ENCODE results near the gene HOOK2. TPM values are rescaled to one million over a fixed set of nuclear protein-coding genes. Genes with fewer than 3 reads are reported as not detected.

Gene HOOK2
- total RNA-seq, 4 donors from 2014 or later = 27.3 to 109 (median 50.2) TPM

DNA sequence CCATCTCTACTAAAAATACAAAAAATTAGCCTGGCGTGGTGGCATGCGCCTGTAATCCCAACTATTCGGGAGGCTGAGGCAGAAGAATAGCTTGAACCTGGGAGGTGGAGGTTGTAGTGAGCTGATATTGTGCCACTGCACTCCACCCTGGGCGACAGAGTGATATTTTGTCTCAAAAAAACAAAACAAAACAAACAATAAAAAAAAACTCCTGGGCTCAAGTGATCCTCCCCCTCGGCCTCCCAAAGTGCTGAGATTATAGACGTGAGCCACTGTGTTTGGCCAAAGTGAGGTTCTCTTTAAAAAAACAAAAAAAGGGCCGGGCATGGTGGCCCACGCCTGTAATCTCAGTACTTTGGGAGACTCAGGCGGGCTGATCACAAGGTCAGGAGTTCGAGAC, 12.1 kb upstream of the HOOK2 start:
- DNase-seq (ENCODE audit: low spot score in 2 of 2) = no peak
- no peaks in the 10 kb centered on the region for H3K27me3 ChIP-seq
- no peak overlapping the region for H3K4me3 ChIP-seq
- peak overlapping the region; percentile 99 to 100 (median 99) for H3K27ac ChIP-seq
- H3K36me3 ChIP-seq = no peaks in the 10 kb centered on the region
- H3K9me3 ChIP-seq = no peaks in the 10 kb centered on the region
- WGBS, 2 donors = 63 to 74% methylated on average over 10 of the region's 10 CpGs
- TF ChIP-seq, protein P1, sequence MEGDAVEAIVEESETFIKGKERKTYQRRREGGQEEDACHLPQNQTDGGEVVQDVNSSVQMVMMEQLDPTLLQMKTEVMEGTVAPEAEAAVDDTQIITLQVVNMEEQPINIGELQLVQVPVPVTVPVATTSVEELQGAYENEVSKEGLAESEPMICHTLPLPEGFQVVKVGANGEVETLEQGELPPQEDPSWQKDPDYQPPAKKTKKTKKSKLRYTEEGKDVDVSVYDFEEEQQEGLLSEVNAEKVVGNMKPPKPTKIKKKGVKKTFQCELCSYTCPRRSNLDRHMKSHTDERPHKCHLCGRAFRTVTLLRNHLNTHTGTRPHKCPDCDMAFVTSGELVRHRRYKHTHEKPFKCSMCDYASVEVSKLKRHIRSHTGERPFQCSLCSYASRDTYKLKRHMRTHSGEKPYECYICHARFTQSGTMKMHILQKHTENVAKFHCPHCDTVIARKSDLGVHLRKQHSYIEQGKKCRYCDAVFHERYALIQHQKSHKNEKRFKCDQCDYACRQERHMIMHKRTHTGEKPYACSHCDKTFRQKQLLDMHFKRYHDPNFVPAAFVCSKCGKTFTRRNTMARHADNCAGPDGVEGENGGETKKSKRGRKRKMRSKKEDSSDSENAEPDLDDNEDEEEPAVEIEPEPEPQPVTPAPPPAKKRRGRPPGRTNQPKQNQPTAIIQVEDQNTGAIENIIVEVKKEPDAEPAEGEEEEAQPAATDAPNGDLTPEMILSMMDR (IDR thresholded peaks at IDR 0.05) = no peak
- TF ChIP-seq EP300 (IDR thresholded peaks at IDR 0.05) (no peak), POLR2A (IDR thresholded peaks at IDR 0.05) (no peak)
- H3K4me1 ChIP-seq = peaks cover 0 to 76% (median 64%) of the 10 kb centered on the region in 4 donors

DNA sequence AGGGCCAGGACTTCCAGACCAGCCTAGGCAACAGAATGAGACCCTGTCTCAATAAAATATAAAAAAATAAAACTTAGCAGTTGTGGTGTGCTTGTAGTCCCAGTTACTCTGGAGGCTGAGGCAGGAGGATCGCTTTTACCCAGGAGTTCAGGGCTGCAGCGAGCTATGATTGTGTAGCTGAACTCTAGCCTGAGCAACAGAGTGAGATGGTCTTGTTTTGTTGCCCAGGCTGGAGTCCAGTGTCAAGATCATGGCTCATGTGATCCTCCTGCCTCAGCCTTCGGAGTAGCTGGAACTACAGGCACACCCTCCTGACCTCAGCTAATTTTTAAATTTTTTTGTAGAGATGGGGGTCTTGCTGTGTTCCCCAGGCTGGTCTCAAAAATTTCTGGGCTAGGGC, 11.6 kb upstream of the HOOK2 start:
- no peak for TF ChIP-seq POLR2A (IDR thresholded peaks at IDR 0.05)
- TF ChIP-seq EP300 (IDR thresholded peaks at IDR 0.05) = no peak
- TF ChIP-seq, protein P1 (IDR thresholded peaks at IDR 0.05) = no peak
- WGBS, 2 donors = 49 to 66% methylated on average over 3 of the region's 3 CpGs
- Histone ChIP-seq H3K36me3 (no peaks in the 10 kb centered on the region), H3K9me3 (no peaks in the 10 kb centered on the region), H3K27ac (peak overlapping the region; percentile 99 to 100 (median 99)), H3K4me3 (no peak overlapping the region), H3K4me1 (peaks cover 0 to 81% (median 67%) of the 10 kb centered on the region in 4 donors), H3K27me3 (no peaks in the 10 kb centered on the region)
- no peak for DNase-seq (ENCODE audit: low spot score in 2 of 2)

DNA sequence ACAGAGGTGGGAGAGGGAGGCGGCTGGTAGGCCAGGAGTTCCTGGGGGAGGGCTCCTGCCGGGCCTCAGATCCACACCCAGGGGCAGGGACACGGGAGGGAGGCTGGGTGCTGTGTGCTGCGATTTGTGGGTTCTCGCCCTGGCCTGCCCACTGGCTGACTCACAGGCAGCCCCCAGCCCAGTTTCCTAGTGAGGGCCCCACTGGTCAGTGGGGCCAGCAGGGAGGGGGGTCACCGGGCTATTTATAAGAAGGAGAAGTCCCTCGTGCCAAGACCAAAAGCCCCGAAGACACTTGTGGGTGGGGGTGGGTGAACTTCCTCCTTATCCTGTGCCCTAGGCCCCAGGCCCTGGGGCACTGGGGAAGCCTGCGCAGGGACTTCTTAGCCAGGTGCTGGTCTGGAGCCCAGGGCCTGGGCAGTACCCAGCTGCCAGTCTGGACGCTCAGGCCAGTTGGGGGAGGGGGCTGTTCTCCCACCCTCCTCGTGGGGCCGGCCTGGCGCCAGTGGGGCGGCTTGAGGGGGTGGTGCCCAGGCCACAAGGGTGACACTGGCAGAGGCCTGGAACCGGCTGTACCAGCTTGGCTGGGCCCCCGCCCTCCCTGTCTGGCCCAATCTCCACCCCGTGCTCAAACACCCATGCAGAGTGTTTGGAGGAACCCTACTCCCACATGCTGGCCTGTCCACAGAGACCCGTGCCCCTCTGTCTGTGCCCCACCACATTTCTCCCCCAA, 11.0 kb upstream of the HOOK2 start:
- Histone ChIP-seq H3K36me3 (no peaks in the 10 kb centered on the region), H3K4me1 (peaks cover 0 to 88% (median 70%) of the 10 kb centered on the region in 4 donors), H3K9me3 (no peaks in the 10 kb centered on the region), H3K27ac (peak overlapping the region; percentile 99 to 100 (median 99)), H3K4me3 (peak overlapping the region in 1 of 4 donors; percentile 23), H3K27me3 (no peaks in the 10 kb centered on the region)
- WGBS, 2 donors = 23 to 25% methylated on average over 14 of the region's 18 CpGs
- TF ChIP-seq POLR2A (IDR thresholded peaks at IDR 0.05) (peak in 1 of 2 donors; percentile 20), EP300 (IDR thresholded peaks at IDR 0.05) (peak; percentile 63 to 84)
- TF ChIP-seq, protein P1 (IDR thresholded peaks at IDR 0.05) = peak in 2 of 5 experiments; percentile 13 to 17
- DNase-seq (ENCODE audit: low spot score in 2 of 2) = no peak

DNA sequence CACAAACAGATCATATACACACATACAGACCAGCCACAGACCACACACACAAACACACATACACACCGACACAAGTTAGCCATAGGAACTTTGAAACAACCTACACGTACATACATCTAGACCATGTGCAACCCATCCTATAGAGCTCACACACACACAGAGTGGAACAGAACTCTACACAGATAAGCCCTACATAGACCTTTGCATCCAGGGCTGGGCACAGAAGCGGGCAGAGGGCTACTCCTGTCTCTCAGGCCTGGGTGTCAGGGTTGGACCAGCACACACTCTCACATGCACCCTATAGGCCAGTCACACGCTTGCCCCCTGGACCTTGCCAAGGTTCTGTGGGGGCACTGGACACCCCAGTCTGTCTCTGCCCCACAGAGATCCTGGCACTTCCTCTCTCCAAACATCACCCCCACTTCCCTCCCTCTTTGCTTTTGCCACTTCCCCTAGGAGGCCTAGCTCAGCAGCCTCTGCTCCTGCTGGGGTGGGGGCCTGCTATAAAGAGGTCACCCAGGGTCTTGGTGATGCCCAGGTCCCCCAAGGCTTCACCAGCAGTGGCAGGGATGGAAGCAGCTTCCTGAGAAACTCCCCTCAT, 10.2 kb upstream of the HOOK2 start:
- Histone ChIP-seq H3K4me3 (peak overlapping the region in 2 of 4 donors; percentile 6 to 23), H3K27ac (peak overlapping the region; percentile 99 to 100 (median 99)), H3K4me1 (peaks cover 0 to 85% (median 70%) of the 10 kb centered on the region in 4 donors), H3K9me3 (no peaks in the 10 kb centered on the region), H3K27me3 (no peaks in the 10 kb centered on the region), H3K36me3 (no peaks in the 10 kb centered on the region)
- no peak for DNase-seq (ENCODE audit: low spot score in 2 of 2)
- 48 to 51% methylated on average over 4 of the region's 4 CpGs for WGBS, 2 donors
- no peak for TF ChIP-seq POLR2A (IDR thresholded peaks at IDR 0.05)
- TF ChIP-seq EP300 (IDR thresholded peaks at IDR 0.05) = peak in 1 of 2 donors; percentile 37
- TF ChIP-seq, protein P1 (IDR thresholded peaks at IDR 0.05) = no peak

DNA sequence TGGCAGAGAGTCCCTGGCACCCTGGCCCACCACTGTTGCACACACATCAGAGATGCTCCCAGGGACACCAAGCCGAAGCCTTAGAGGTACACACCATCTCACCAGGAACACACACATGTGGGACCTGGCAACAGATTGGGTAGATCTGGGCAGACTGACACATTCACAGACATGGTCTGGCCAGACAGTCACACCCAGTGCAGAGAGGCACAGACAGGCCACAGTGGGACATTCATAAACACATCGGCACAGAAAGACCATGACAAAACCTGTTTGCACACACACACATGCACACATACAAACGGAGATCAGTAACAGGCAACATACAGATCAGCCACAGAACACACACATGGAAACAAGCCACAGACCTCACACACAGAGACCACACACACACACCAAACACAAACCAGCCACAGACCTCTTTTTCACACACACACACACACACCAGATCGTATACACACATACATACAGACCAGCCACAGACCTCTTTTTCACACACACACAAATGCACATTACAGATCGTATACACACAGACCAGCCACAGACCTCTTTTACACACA, 9.6 kb upstream of the HOOK2 start:
- Histone ChIP-seq H3K36me3 (no peaks in the 10 kb centered on the region), H3K27me3 (no peaks in the 10 kb centered on the region), H3K4me1 (peaks cover 0 to 84% (median 72%) of the 10 kb centered on the region in 4 donors), H3K9me3 (no peaks in the 10 kb centered on the region), H3K4me3 (peak overlapping the region in 2 of 4 donors; percentile 6 to 23), H3K27ac (peak overlapping the region; percentile 99 to 100 (median 99))
- no peak for DNase-seq (ENCODE audit: low spot score in 2 of 2)
- whole genome bisulfite sequencing, 2 donors = 37 to 40% methylated on average over 5 of the region's 5 CpGs
- TF ChIP-seq, protein P1 (IDR thresholded peaks at IDR 0.05) = no peak
- TF ChIP-seq EP300 (IDR thresholded peaks at IDR 0.05) (no peak), POLR2A (IDR thresholded peaks at IDR 0.05) (no peak)

Measured in tibial nerve (tissue), 4 donors.